HG03066 (cell line): ENCODE results near the gene HOXD12.

Experiments used
- ATAC-seq: cut with Tn5 transposase; IDR thresholded peaks from one replicate; pipeline ENCODE4 v1.9.1; 2021; ENCODE audit warnings: low read depth; ENCODE audit not compliant: unreplicated experiment

The HOXD12 gene

GRCh38 chr2:176080540-176081375, 18.8 kb upstream of the HOXD12 start:
- ATAC-seq: no peak

DNA sequence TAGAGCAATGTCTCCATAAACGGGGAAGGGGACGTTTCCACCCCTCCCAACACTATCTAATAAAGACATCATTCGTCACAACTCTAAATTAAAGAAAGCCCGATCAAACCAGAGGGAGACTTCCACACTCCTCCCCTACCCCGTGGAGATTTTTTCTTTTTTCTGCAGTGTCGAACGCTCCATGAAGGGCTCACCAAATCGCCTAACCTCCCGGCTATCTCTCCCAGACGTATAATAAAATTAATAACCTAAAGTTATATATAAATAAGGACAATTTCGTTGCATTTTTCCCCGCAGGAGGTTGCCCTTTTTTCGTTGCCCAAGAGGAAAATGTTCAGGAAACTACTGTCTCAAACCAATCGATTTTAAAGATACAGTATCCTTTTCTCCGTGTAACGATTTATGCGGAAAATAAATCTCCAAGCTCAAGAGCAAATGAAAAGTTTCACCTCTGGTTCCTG, 18.2 kb upstream of the HOXD12 start:
- no peak for ATAC-seq

DNA sequence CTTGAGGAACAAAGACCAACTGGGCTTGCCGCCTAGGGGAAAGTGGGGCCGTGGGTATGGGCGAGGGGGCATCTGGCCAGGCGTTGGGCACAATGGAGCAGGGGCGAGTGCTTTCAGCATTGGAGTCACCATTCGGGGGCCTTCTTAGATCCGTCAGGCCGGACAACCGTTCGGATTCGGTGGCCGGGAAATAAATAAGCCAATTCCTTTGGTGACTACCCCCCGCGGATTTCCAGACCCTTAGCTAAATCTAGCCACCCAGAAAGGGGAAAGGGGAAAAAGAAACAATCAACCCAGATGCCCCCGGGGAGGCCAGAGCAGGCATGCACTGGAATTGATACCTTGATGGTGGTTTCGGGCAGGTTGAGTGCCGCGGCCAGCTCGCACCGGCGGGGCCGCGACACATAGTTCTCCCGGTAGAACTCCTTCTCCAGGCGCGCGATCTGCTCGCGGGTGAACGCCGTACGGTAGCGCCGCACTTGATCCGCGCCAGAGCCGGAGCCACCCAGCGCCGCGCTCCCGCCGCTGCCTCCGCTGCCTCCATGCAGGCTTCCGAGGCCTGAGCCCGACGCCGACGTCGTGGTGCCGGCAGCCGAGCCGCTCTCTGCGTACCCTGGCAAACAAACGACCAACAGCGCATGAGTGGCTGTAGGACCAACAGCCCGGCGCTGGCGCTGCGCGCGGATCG, 17.6 kb upstream of the HOXD12 start:
- ATAC-seq: no peak

- no peak for ATAC-seq
Observed at GRCh38 chr2:176082525-176082823, 17.1 kb upstream of the HOXD12 start.

DNA sequence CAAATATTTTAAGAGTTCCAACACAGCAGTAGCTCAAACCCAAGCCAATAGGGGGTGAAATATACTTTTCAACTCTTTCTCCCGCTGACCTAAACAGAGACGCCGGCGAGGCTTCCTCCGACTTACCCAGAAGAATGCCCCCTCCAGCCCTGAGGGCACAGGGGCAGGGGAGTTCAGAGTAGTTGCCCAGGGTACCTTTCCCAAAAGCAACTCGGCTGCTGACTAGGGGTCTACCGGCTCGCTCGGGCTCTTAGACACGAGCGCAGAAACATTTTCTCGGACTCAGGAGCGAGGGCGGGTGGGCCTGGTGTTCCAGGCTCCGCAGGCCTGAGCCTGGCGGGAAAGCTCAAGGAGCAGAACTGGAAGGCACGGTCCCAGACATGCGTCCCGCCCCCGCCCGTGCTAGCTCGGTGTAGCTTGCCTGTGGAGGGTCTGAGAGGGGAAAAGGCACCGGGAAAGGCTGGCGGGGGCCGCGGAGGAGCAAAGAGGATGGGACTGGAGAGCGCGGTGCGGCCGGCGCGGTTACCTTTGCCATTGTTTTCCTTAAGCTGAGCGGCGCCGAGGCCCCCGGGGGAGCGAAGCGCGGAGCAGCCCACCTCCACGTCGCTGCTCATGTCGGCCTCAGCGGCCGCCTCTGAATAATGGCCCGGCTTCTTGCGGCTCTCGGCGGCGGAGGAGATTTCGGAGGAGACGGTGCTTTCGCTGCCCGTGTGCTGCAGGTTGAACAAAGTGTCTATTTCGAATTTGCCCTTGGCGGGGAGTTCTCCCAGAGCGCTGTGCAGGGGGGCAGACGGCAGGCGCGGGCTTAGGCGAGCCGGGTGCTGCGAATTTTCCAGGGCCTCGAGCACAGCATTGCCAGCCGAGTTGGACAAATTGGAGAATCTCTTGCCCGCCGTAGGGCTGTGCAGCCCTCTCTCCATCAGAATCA, 16.5 kb upstream of the HOXD12 start:
- ATAC-seq: no peak

DNA sequence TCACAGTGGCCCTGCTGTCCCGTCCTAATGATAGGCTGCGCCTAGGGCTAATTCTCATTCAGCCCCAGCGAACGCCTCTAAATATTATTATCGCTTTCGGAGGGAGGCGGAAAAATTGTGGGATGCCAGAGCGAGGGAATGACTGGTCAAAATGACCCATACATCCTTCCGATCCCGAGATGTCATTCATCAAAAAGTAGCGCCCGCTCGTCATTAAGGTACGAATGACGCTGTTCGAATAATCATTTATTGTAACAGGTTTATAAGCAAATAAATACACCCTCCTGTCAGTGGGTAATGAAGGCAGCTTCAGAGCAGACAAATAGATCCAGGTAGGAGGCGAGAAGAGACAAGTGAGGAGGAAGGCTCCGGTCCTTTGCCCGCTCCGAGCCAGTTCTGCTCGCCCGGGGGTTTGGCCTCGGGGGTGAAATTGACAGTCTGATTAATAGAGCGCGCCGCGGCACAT, 15.8 kb upstream of the HOXD12 start, which contains the start of gene EVX2:
EVX2 (minus strand) TSS at position 167 of the 466 bp plus-strand sequence. CDS start 186 bp downstream, outside the sequence.
- ATAC-seq: no peak

- no peak for ATAC-seq
Observed at GRCh38 chr2:176084611-176085119, 14.9 kb upstream of the HOXD12 start.

- ATAC-seq: no peak
Observed at GRCh38 chr2:176085120-176085788, 14.3 kb upstream of the HOXD12 start.

GRCh38 chr2:176085861-176086771, 13.5 kb upstream of the HOXD12 start:
- no peak for ATAC-seq

DNA sequence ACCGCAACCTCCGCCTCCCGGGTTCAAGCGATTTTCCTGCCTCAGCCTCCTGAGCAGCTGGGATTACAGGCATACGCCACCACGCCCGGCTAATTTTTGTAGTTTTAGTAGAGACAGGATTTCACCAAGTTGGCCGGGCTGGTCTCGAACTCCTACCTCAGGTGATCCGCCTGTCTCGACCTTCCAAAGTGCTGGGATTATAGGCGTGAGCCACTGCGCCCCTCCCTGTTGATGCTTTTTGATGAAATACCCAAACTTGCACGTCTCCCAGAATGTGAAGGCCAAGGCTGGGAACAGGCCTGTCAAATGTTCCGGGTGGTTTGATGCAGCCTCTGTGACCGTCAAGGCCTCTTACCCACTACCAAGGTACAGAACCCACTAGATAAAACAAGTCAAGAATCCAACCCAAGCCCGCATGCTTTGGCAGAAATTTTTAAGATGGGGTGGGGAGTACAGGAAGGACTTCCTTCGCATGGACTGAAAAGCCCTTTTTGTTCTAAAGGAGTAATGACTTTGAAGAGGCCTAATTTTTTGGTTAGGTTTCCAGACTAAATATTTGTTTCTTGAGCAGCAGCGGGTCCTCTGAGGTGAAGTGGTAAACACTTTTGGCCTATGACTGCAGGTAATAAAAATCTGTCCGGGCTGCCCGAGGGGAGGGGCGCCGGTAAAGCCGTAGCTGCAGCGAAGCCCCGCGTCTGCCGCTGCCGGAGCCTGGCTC, 12.1 kb upstream of the HOXD12 start:
- no peak for ATAC-seq

- ATAC-seq: no peak
Observed at GRCh38 chr2:176088048-176088936, 11.3 kb upstream of the HOXD12 start.

DNA sequence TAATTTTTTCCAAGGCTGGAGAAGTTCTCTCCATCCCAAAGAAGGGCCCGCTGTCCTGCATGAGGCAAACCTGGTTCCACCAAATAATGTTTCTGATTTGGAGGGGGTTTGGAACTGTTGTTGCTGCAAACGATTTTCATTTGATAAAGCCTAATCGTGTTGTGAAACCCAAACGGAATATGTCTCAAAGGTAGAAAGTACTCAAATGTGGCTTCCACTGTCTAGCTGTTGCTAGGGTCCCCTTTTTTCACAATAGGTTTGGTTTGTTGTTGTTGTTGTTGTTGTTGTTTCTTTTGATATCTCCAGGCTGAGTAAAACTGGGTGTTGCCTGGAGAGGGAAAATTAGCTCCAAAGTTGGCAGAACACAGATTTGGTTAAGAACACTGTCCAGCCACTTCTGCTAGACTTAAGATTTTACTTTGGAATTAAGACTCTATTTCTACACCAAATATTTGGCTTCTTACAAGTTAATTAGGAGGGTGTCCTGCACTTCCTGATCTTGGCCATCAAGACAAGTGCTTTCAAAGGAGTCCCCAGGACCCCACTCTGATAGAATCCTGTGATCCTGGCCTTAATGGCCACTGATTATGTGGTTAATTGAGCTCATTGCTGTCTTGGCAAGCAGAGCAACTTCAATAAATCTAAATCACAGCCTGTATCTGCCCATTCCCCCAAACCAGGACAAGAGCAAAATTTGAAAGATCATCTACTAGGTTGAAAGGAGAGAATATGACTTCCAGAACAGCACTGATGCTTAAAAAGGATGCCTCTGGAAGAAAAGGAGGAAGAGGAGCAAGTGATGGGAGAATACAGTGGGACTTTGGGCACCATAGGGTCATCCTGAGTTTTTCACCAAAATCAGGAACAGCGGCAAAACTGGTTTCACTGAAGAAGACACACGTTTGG, 10.4 kb upstream of the HOXD12 start:
- no peak for ATAC-seq

DNA sequence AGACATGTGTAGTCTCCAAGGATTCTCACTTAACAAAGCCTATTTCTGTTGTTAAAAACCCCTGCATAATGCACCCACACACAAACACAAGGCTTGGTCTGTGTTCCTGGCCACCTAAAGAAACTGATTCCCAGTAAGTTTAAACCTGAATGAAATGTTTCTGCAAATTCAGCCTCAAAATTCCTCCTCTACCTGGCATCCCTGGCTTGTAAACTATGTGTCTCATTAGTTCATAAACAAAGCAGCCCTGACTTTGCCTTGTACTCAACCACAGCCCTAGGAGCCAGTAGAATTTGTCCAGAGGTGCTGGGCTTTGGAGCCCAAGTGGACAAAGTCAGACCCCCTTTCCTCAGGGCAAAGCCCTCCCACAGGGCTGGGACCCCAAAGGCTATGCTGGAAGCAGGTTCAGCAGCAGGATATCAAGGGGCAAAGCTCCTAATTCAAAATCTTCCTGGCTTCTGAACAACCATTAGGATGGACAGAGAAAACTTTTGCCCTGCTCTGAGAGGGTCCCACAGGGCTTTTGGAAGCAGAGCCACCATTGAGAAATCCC, 9.7 kb upstream of the HOXD12 start:
- ATAC-seq: no peak

DNA sequence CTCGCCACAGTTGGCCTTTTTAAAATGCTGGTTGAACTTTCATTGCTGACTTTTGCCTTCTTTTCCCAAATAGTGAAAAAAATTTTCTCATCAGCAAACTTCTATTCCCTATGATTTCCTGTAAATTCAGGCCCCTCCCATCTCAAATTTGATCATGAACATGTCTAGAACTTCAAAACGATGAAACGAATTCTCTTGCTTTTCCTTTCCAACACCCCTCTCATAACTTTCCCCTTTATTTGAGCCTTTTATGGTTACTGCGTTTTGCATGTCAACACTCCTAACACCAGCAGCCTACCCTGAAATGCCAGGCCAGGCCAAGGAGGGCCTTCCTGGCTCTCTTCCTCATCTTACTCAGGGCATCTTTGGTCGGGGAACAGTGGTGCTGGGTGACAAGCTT, 8.7 kb upstream of the HOXD12 start:
- no peak for ATAC-seq

DNA sequence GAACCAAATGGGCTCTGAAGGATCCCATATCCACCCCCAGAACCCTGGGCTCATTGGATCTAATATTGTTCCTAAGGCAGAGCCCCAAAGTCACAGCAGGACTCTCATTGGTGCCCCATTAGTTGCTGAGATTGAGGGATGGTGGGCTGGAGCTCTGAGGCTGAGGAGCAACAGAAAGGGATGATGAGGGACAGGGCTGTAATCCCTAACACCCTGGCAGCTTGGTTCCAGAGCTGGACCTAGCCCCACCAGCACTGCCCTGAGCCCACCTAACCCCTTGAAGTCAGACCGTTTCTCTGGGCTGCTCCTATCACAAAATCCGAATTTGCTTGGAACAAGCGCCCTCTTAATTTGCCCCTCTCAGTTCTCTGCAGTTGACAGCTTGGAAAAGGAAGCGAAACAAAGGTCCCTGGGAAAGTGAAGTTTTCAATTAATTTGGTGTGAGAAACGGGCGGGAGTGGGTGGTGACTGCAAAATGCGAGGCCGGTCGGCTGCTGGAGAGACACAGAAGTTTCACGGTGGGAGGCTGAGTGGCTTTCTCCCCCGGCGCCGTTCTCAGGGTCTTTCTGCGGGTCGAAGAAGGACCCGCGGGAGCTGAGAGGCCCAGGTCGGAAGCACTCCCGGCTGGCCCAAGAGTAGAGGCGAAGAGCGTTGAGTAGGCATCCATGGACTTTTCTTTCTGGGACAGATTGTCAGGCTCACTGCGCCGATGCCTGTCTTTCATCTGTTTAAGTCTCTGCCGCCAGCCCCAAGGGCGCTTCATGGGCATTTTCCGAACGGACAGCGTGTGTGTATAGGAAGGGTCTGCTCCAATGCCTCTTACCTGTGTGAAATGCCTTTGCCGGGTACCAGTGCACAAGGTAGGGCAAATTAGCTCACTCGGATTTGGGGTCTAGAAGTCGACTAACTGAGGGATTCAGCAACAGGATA, 8.0 kb upstream of the HOXD12 start:
- no peak for ATAC-seq
